Panc1 (cell line): ENCODE measurements around the gene ZNF776. TPM values are rescaled to one million over a fixed set of nuclear protein-coding genes. Genes with fewer than 3 reads are reported as not detected.
"Not testable (repeated sequence)": the region's sequence is repeated elsewhere in the genome, so short reads cannot be mapped to it uniquely, and the experiment has no call there.

Source experiments
- ATAC-seq: fragments of 200-7000 bp; cut with Tn5 transposase; 2 replicates; pipeline ENCODE4 v1.9.1; 2020; ENCODE audit warnings: mild to moderate bottlenecking, moderate library complexity
- BruUV-seq: library from RNA; stranded (reverse); fragments of 400-500 nt; replicated peaks from 2 replicates; lab custom pipeline; 2021; lab: Mats Ljungman, UMichigan
- CTCF ChIA-PET: fragments of 300-600 bp; sonication (Branson Sonifier 250); formaldehyde crosslinking; loops from one replicate; lab custom pipeline; 2022; ENCODE audit warnings: antibody characterized with exemption; lab: Charles Lee
- POLR2A ChIA-PET: fragments of 300-600 bp; sonication (Branson Sonifier 250); formaldehyde crosslinking; loops from one replicate; lab custom pipeline; 2022; ENCODE audit warnings: antibody characterized with exemption; lab: Charles Lee
- DNase-seq: peaks from one replicate; pipeline ENCODE4 v3.0.0-alpha.2; 2010; ENCODE audit warnings: low read depth, low spot score
- H3K27ac ChIP-seq: 2 replicates; pipeline ENCODE4 v1.5.1; 2011; ENCODE audit warnings: mild to moderate bottlenecking, low read length, inconsistent platforms
- H3K27me3 ChIP-seq: fragments of 200-500 bp; sonication (Bioruptor generic); 2 replicates; pipeline ENCODE4 v1.6.0; 2014; ENCODE audit warnings: low read length, inconsistent platforms; ENCODE audit not compliant: control insufficient read depth, insufficient read depth
- H3K36me3 ChIP-seq: fragments of 200-500 bp; sonication (Bioruptor generic); 2 replicates; pipeline ENCODE4 v1.5.1; 2014; ENCODE audit warnings: inconsistent platforms, mild to moderate bottlenecking, low read length, moderate library complexity; ENCODE audit not compliant: control insufficient read depth, insufficient read depth
- H3K4me1 ChIP-seq: 2 replicates; pipeline ENCODE4 v1.5.1; 2011; ENCODE audit warnings: inconsistent platforms, mild to moderate bottlenecking, low read length, moderate library complexity; ENCODE audit not compliant: control insufficient read depth, insufficient read depth
- H3K4me3 ChIP-seq, 2 experiments: 2 replicates each; pipeline ENCODE4 v1.5.1; 2011 to 2012; ENCODE audit warnings: low read depth in 2 of 2, low read length in 2 of 2, mild to moderate bottlenecking in 2 of 2, inconsistent platforms in 1 of 2, moderate library complexity in 1 of 2
- H3K9me3 ChIP-seq: fragments of 200-500 bp; sonication (Bioruptor generic); 2 replicates; pipeline ENCODE4 v1.5.1; 2014; ENCODE audit warnings: low read depth, mild to moderate bottlenecking, inconsistent platforms, low read length, moderate library complexity; ENCODE audit not compliant: control insufficient read depth, insufficient read depth
- CTCF ChIP-seq: fragments of 450-650 bp; IDR thresholded peaks from 2 replicates; pipeline ENCODE4 v1.5.1; 2017; ENCODE audit warnings: mild to moderate bottlenecking
- POLR2AphosphoS5 ChIP-seq: IDR thresholded peaks from 2 replicates; pipeline ENCODE4 v1.6.1; 2012; ENCODE audit warnings: mild to moderate bottlenecking, low read depth, low read length, moderate library complexity
- REST ChIP-seq, 2 experiments: IDR thresholded peaks; 2 replicates each; pipeline ENCODE4 v1.6.1; 2011 to 2012; ENCODE audit warnings: low read depth in 2 of 2, control low read depth in 1 of 2, low read length in 1 of 2, mild to moderate bottlenecking in 1 of 2, moderate library complexity in 1 of 2; ENCODE audit not compliant: insufficient read depth in 1 of 2
- SIN3A ChIP-seq: IDR thresholded peaks from 2 replicates; pipeline ENCODE4 v1.6.1; 2012; ENCODE audit warnings: low read depth, mild to moderate bottlenecking, low read length, moderate library complexity, borderline replicate concordance; ENCODE audit not compliant: insufficient read depth
- TCF7L2 ChIP-seq: IDR thresholded peaks from 2 replicates; pipeline ENCODE4 v1.6.1; 2011; ENCODE audit warnings: mild to moderate bottlenecking, low read depth, low read length, inconsistent platforms
- in situ Hi-C: cut with HindIII; loops from 2 replicates; pipeline ENCODE4 v1.10.0; 2016; ENCODE audit warnings: low sequenced_read_pairs, low pct_unique_long_range_greater_than_20kb
- intact Hi-C: fragments of 100-400 bp; cut with micrococcal nuclease; formaldehyde crosslinking; loops from one replicate; pipeline ENCODE4 v1.10.0; 2022; ENCODE audit not compliant: unreplicated experiment
- total RNA-seq: library from RNA; stranded (reverse); gene quantifications from one replicate; pipeline ENCODE4 v1.2.1, GENCODE V29; 2021; ENCODE audit not compliant: unreplicated experiment

ZNF776 gene
- total RNA-seq, 1 experiment from 2014 or later: 19.5 TPM

DNA sequence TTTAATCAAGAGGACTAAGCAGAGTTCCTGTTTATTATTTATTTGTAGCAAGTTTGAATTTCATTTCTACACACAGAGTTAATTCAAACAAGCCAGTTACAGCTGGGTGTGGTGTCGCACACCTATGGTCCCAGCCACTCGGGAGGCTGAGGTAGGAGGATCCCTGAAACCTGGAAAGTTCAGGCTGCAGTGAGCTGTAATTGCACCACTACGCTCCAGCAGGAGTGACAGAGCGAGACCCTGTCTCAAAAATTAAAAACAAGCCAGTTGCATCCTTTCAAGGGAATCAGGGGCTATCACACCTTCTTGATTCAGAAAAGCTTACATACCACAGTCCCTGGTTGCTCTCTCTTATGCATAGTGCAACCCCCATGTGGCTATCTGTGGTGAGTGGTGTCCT lies 42.7 kb downstream of the ZNF776 start:
- ATAC-seq (no peak), DNase-seq (no peak)
- no peak overlapping the region for H3K4me3 ChIP-seq
- no peak overlapping the region for H3K27ac ChIP-seq
- H3K27me3 ChIP-seq: no peaks in the 10 kb centered on the region
- H3K9me3 ChIP-seq: peaks cover 12% of the 10 kb centered on the region; the same call in 1 of the 2 replicates
- H3K36me3 ChIP-seq: no peaks in the 10 kb centered on the region
- TF ChIP-seq CTCF: no peak
- TF ChIP-seq SIN3A: no peak
- no peak for TF ChIP-seq REST (IDR thresholded peaks at IDR 0.05; ENCODE audit: insufficient read depth in 1 of 2, low read depth in 2 of 2, low read length in 1 of 2)
- TF ChIP-seq TCF7L2: no peak
- TF ChIP-seq POLR2AphosphoS5: no peak
- H3K4me1 ChIP-seq: no peaks in the 10 kb centered on the region
- BruUV-seq: no TSS peak
- intact Hi-C loops: no loop called here
- ChIA-PET CTCF (no interaction called here), POLR2A (no interaction called here)
- in situ Hi-C loops: no loop called here

GRCh38 chr19:57796580-57796979 lies 50.0 kb downstream of the ZNF776 start:
- H3K27ac ChIP-seq, ATAC-seq, BruUV-seq, in situ Hi-C loops, H3K36me3 ChIP-seq, intact Hi-C loops, DNase-seq, CTCF ChIA-PET, POLR2A ChIA-PET, H3K4me1 ChIP-seq, H3K27me3 ChIP-seq, H3K4me3 ChIP-seq, H3K9me3 ChIP-seq: not testable (repeated sequence)

GRCh38 chr19:57800696-57801095 lies 54.1 kb downstream of the ZNF776 start:
- no peak for DNase-seq
- intact Hi-C loops: no loop called here
- CTCF ChIA-PET: interaction anchor here (0.5 kb wide), 1 partner anchor 418 kb away, joined by 5 read pairs; no protein-coding TSS in a partner anchor
- TF ChIP-seq REST (IDR thresholded peaks at IDR 0.05; ENCODE audit: insufficient read depth in 1 of 2, low read depth in 2 of 2, low read length in 1 of 2) (no peak), TCF7L2 (no peak), CTCF (no peak), POLR2AphosphoS5 (no peak), SIN3A (no peak)
- Histone ChIP-seq H3K9me3 (no peaks in the 10 kb centered on the region), H3K36me3 (no peaks in the 10 kb centered on the region), H3K27ac (no peak overlapping the region), H3K4me3 (no peak overlapping the region), H3K4me1 (peaks cover 6% of the 10 kb centered on the region; the same call in 1 of the 2 replicates), H3K27me3 (no peaks in the 10 kb centered on the region)
- POLR2A ChIA-PET: no interaction called here
- BruUV-seq: no TSS peak
- in situ Hi-C loops: no loop called here
- ATAC-seq: no peak
